HG03280 (cell line): ENCODE data around the gene CIB4.

ENCODE experiments used
- ATAC-seq: cut with Tn5 transposase; IDR thresholded peaks from one replicate; pipeline ENCODE4 v1.9.1; 2021; ENCODE audit warnings: mild to moderate bottlenecking, moderate library complexity; ENCODE audit not compliant: unreplicated experiment

CIB4 gene

DNA sequence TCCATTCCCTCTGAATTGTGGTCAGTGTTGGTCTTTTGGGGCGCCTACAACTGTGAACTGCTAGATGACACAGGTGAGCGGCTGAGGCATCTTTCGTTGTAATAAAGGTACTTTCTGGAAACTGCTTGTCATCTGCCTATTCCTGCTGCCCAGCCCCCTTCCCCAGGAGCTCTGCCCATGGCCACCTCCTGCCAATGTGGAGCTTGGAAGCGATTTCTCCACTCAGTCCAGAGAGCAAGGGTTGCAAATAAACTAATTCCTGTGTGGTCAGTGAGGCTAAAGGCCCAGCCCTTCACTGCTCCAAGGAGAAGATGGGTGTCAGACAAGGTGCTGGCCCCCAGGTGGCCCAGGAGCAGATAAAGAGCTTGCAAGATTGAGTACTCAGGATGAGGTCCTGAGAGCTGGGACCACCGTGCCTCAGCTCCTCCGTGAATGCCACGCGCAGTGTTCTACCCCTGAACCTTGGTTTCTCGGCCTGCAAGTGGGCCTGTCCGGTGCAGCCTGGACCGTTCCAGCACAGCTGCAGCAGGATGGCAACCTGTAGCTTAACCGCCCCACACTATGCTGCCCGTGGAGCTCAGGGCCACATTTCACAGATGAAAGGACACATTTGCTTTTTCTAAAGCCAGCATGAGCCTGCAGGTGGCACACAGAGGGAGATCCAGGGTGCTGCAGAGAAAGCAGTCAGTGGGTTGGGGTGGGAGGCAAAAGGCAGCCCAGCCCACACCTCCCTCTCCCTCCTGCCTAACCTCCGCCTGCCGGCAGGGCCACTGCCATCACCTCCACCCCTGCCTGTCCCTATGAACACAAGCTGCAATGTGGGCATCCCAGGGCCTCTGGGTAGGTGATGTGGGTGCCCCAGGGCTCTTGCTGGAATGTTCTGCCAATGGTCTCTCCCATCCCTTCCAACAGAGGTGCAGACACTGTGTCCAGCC, 84.6 kb downstream of the CIB4 start:
- ATAC-seq = no peak

- ATAC-seq = no peak
Measured at GRCh38 chr2:26555246-26556133, 85.7 kb downstream of the CIB4 start.

GRCh38 chr2:26552641-26553374, 88.4 kb downstream of the CIB4 start:
- ATAC-seq = no peak

- no peak for ATAC-seq
Measured at GRCh38 chr2:26550276-26551015, 90.7 kb downstream of the CIB4 start.

GRCh38 chr2:26542676-26543505, 98.3 kb downstream of the CIB4 start:
- ATAC-seq = no peak

DNA sequence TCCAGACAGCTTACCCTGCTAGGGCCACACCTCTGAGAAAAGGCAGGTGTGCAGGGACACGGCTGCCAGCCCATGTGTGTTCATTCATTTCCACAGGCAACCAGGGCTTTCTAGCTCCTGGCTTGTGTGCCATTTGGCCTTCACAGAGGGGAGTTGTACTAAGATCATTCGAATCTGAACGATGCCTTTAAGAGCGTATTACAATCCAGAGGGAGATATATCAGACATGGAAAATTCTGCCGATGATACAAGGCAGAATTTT, 99.0 kb downstream of the CIB4 start:
- no peak for ATAC-seq

- no peak for ATAC-seq
Measured at GRCh38 chr2:26541401-26542193, 99.6 kb downstream of the CIB4 start.

GRCh38 chr2:26540961-26541360, 100.2 kb downstream of the CIB4 start:
- ATAC-seq = no peak

DNA sequence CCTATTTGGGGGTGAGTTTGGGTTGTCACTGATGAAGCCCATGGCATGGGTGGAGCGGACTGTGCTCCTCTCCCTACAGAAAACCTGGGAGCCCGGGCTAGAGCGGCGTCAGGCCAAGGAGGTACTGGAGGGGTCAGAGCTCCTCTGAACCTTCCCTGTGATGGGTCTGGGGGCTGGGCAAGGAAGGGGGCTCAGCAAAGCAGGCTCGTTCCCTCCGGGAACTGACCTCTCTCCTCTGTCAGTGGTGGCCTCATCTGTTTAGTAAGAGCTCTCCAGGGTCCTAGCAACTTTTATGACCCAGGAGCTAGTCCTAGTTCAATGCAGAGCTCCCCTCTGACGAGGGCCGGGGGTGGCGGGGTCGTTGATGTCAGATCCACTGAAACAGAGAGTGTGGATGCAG, 100.9 kb downstream of the CIB4 start:
- no peak for ATAC-seq

DNA sequence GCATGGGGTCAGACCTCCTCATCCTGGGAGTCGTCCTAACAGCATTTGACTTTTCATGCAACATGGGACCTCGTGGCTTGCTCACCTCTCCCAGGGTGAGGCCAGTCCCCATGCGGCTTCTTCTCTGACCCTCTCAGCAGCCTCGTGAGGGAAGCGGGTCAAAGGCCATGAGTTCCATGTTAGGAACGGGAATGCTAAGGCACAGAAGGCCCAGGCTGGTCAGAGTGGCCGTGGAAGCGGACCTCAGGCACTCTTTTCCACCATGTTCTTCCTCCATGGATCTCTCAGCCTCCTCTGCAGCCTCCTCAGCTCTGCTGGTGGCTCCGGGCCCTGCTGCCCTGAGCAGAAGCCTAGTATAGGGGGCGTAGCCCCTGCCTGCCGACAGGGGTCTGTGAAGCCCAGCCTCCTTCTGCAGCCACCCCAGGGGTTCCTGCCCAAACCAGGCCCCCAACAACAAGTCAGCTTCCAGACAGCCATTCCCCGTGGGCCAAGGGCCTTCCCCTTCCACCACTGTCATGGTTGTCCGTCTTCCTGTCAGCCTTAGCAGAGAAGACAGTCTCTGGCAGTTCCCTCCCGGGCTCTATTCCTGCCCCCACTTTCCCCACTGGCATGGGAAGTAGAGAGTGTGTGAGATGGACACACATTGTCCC, 103.2 kb downstream of the CIB4 start:
- no peak for ATAC-seq

- no peak for ATAC-seq
Measured at GRCh38 chr2:26537069-26537825, 103.9 kb downstream of the CIB4 start.

DNA sequence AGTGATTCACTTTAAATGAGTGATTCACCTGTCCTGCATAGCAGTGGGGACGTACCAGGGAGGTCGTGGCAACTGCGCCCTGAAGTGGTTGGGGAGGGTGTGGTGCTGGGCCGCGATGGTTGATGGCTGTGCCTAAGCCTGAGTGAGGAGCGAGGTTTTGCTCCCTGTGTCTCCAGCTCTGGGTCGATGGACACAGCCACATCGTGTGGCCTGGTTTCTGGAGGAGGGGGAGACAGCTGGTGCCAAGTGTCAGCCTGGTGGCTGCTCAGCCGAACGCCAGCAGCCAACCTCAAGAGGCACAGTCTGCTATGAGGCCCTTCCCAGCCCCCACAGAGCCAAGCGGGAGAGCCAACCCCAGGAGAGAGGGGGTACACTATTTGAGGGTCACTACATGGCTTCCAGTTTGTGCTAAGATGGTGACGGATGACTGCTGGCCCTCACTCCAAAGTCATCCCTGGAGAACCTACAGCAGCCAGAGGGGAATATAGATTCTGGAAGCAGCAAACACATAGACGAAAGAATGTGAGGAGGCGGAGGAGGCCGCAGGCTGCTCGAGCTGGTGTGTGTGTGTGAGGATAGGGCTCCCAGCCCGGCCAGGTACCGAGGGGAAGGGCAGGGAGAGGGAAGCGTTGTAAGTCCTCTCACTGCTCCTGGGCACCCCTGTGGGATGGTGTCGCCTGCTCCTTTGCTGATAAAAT, 104.6 kb downstream of the CIB4 start:
- no peak for ATAC-seq

- no peak for ATAC-seq
Measured at GRCh38 chr2:26535663-26536275, 105.4 kb downstream of the CIB4 start.

- ATAC-seq = no peak
Measured at GRCh38 chr2:26534865-26535662, 106.1 kb downstream of the CIB4 start.

DNA sequence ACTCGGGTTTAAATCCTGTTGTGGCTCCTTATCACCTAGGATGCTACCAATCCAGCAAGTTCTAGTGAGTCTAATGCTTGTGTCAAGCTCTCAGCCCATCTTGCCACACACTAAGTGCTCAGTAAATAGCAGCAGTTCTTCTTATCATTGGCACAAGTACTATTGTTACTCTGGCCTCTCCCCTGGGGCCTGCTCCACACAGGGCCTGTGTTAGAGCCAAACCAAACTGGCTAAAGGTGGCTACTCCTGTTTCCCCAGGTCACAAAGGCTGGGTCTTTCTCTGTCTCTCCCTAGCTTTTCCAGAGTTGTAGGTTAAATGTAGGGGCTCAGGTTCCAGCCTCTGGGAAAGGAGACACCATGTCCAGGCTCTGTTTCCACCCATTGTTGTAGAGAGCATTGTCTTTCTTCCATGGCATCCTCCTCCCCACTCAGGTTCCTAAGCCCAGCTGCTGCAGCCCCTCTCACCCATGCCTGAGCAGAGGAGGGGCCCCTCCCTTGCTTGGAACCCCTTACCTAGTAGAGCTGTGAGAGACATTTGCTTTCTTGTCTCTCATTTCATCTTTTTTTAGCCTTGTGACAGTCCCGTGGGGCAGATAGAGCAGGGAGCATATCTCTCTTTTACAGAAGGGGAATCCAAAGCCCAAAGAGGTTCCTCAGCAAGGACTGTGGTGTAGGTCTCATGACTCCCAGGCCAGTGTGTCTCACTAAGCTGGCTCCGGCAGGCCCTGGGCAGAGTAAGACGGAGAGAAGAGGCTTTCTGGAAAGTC, 106.9 kb downstream of the CIB4 start:
- ATAC-seq = no peak
